ENCODE results near the gene SEMA6B.
"Not testable (repeated sequence)": the region's sequence is repeated elsewhere in the genome, so short reads cannot be mapped to it uniquely, and the experiment has no call there.

- not testable (repeated sequence) for TF ChIP-seq CTCF (IDR thresholded peaks at IDR 0.05); POLR2A (IDR thresholded peaks at IDR 0.05; ENCODE audit: low read depth)
Measured at GRCh38 chr19:4527377-4527776, 32.1 kb downstream of the SEMA6B start.

Measured in esophagus muscularis mucosa (tissue), 3 donors.